ENCODE data around the gene NMNAT2. TPM values are rescaled to one million over a fixed set of nuclear protein-coding genes. Genes with fewer than 3 reads are reported as not detected.

NMNAT2 gene
- total RNA-seq, 2 donors from 2014 or later = 0.27 to 1.4 TPM

GRCh38 chr1:183361081-183361480 lies 57.1 kb downstream of the NMNAT2 start:
- Histone ChIP-seq H3K36me3 (no peaks in the 10 kb centered on the region), H3K27me3 (no peaks in the 10 kb centered on the region), H3K4me1 (no peaks in the 10 kb centered on the region), H3K9ac (ENCODE audit: low read depth in 2 of 2, low read length in 2 of 2) (no peak overlapping the region), H3K9me3 (no peaks in the 10 kb centered on the region), H3K27ac (no peak overlapping the region), H3K4me3 (no peak overlapping the region)
- no peak for DNase-seq
- intact Hi-C loops (cut with DNase I) = no loop called here
- TF ChIP-seq CTCF (IDR thresholded peaks at IDR 0.05) = no peak

GRCh38 chr1:183360473-183360872 lies 57.7 kb downstream of the NMNAT2 start:
- H3K36me3 ChIP-seq = no peaks in the 10 kb centered on the region
- no peak for DNase-seq
- intact Hi-C loops (cut with DNase I) = no loop called here
- H3K27ac ChIP-seq = no peak overlapping the region
- no peak overlapping the region for H3K9ac ChIP-seq (ENCODE audit: low read depth in 2 of 2, low read length in 2 of 2)
- no peaks in the 10 kb centered on the region for H3K27me3 ChIP-seq
- H3K4me1 ChIP-seq = no peaks in the 10 kb centered on the region
- no peak for TF ChIP-seq CTCF (IDR thresholded peaks at IDR 0.05)
- H3K9me3 ChIP-seq = no peaks in the 10 kb centered on the region
- H3K4me3 ChIP-seq = no peak overlapping the region

- H3K9ac ChIP-seq (ENCODE audit: low read depth in 2 of 2, low read length in 2 of 2) = no peak overlapping the region
- intact Hi-C loops (cut with DNase I) = no loop called here
- H3K27ac ChIP-seq = no peak overlapping the region
- H3K9me3 ChIP-seq = no peaks in the 10 kb centered on the region
- no peak for DNase-seq
- H3K36me3 ChIP-seq = no peaks in the 10 kb centered on the region
- H3K27me3 ChIP-seq = no peaks in the 10 kb centered on the region
- no peaks in the 10 kb centered on the region for H3K4me1 ChIP-seq
- no peak overlapping the region for H3K4me3 ChIP-seq
- no peak for TF ChIP-seq CTCF (IDR thresholded peaks at IDR 0.05)
Observed at GRCh38 chr1:183356534-183357182, 61.5 kb downstream of the NMNAT2 start.

GRCh38 chr1:183355797-183356196 lies 62.4 kb downstream of the NMNAT2 start:
- no peak for DNase-seq
- no peak for TF ChIP-seq CTCF (IDR thresholded peaks at IDR 0.05)
- Histone ChIP-seq H3K36me3 (no peaks in the 10 kb centered on the region), H3K27me3 (no peaks in the 10 kb centered on the region), H3K27ac (no peak overlapping the region), H3K4me1 (no peaks in the 10 kb centered on the region), H3K9ac (ENCODE audit: low read depth in 2 of 2, low read length in 2 of 2) (no peak overlapping the region), H3K4me3 (no peak overlapping the region), H3K9me3 (no peaks in the 10 kb centered on the region)
- intact Hi-C loops (cut with DNase I) = no loop called here

- H3K36me3 ChIP-seq = no peaks in the 10 kb centered on the region
- H3K4me3 ChIP-seq = no peak overlapping the region
- intact Hi-C loops (cut with DNase I) = no loop called here
- TF ChIP-seq CTCF (IDR thresholded peaks at IDR 0.05) = no peak
- no peaks in the 10 kb centered on the region for H3K9me3 ChIP-seq
- no peak overlapping the region for H3K9ac ChIP-seq (ENCODE audit: low read depth in 2 of 2, low read length in 2 of 2)
- H3K27ac ChIP-seq = no peak overlapping the region
- no peaks in the 10 kb centered on the region for H3K27me3 ChIP-seq
- DNase-seq = no peak
- H3K4me1 ChIP-seq = no peaks in the 10 kb centered on the region
Observed at GRCh38 chr1:183355181-183355580, 63.0 kb downstream of the NMNAT2 start.

Data from colonic mucosa (tissue), 4 donors.